HEK293 (cell line): ENCODE data around the gene NFATC2IP.
"Not testable (repeated sequence)": the region's sequence is repeated elsewhere in the genome, so short reads cannot be mapped to it uniquely, and the experiment has no call there.

Experiments
- CTCF ChIA-PET: fragments of 350-600 bp; formaldehyde crosslinking; extraction: SDS; loops from one replicate; lab custom pipeline; 2021; ENCODE audit warnings: antibody characterized with exemption; lab: Yijun Ruan, JAX
- POLR2A ChIA-PET: fragments of 300-600 bp; formaldehyde crosslinking; extraction: SDS; loops from one replicate; lab custom pipeline; 2020; ENCODE audit warnings: antibody characterized with exemption, inconsistent platforms; lab: Yijun Ruan, JAX
- H3K27ac ChIP-seq: fragments of 200-500 bp; sonication (Bioruptor generic); 2 replicates; pipeline ENCODE4 v1.5.1; 2014; ENCODE audit warnings: low read depth, low read length, control low read depth, inconsistent platforms; ENCODE audit errors: extremely low read depth
- H3K36me3 ChIP-seq, 2 experiments: fragments of 200-500 bp in 1 of 2; sonication (Bioruptor generic) in 1 of 2; 1 replicate in 1 of 2; 2 replicates in 1 of 2; pipeline ENCODE4 v1.5.1; 2014 to 2017; ENCODE audit warnings: inconsistent platforms in 2 of 2, low read length in 2 of 2; ENCODE audit not compliant: control insufficient read depth in 2 of 2, insufficient read depth in 1 of 2
- H3K4me1 ChIP-seq: fragments of 200-500 bp; sonication (Bioruptor generic); 2 replicates; pipeline ENCODE4 v1.5.1; 2014; ENCODE audit warnings: mild to moderate bottlenecking, low read length, inconsistent platforms; ENCODE audit not compliant: control insufficient read depth, insufficient read depth
- H3K4me3 ChIP-seq: 2 replicates; pipeline ENCODE4 v1.5.1; 2011; ENCODE audit warnings: low read depth, mild to moderate bottlenecking, control low read depth, low read length, moderate library complexity
- H3K9me3 ChIP-seq: fragments of 200-500 bp; sonication (Bioruptor generic); 2 replicates; pipeline ENCODE4 v1.5.1; 2014; ENCODE audit warnings: low read depth, low read length, inconsistent platforms; ENCODE audit not compliant: control insufficient read depth, insufficient read depth
- FEZF1 ChIP-seq: fragments of 450-650 bp; formaldehyde crosslinking; IDR thresholded peaks from 2 replicates; pipeline ENCODE4 v1.5.1; 2016; ENCODE audit warnings: missing biosample characterization, missing genetic modification characterization
- GLIS1 ChIP-seq: fragments of 450-650 bp; formaldehyde crosslinking; IDR thresholded peaks from 2 replicates; pipeline ENCODE4 v1.5.1; 2016; ENCODE audit warnings: missing biosample characterization, missing genetic modification characterization
- HOXA7 ChIP-seq: sonication (generic); formaldehyde crosslinking; IDR thresholded peaks from 2 replicates; pipeline ENCODE4 v1.8.1; 2022; ENCODE audit warnings: missing genetic modification reagents, borderline replicate concordance
- IKZF3 ChIP-seq: fragments of 450-650 bp; IDR thresholded peaks from 2 replicates; pipeline ENCODE4 v1.5.0; 2018; ENCODE audit warnings: missing biosample characterization, mild to moderate bottlenecking, missing genetic modification characterization, moderate library complexity
- KLF9 ChIP-seq: fragments of 450-650 bp; formaldehyde crosslinking; IDR thresholded peaks from 2 replicates; pipeline ENCODE4 v1.5.1; 2016; ENCODE audit warnings: missing biosample characterization, missing genetic modification characterization, low read depth
- SP3 ChIP-seq: fragments of 450-650 bp; formaldehyde crosslinking; IDR thresholded peaks from 2 replicates; pipeline ENCODE4 v1.5.1; 2016; ENCODE audit warnings: missing biosample characterization, missing genetic modification characterization
- ZBTB17 ChIP-seq: fragments of 450-650 bp; formaldehyde crosslinking; IDR thresholded peaks from 2 replicates; pipeline ENCODE4 v1.5.1; 2016; ENCODE audit warnings: missing biosample characterization, missing genetic modification characterization
- ZBTB21 ChIP-seq: fragments of 450-650 bp; formaldehyde crosslinking; IDR thresholded peaks from 2 replicates; pipeline ENCODE4 v1.5.1; 2017; ENCODE audit warnings: missing biosample characterization, missing genetic modification characterization
- ZEB2 ChIP-seq: fragments of 450-650 bp; formaldehyde crosslinking; IDR thresholded peaks from 2 replicates; pipeline ENCODE4 v1.5.1; 2016; ENCODE audit warnings: missing biosample characterization, missing genetic modification characterization
- ZNF121 ChIP-seq: fragments of 450-650 bp; formaldehyde crosslinking; IDR thresholded peaks from 2 replicates; pipeline ENCODE4 v1.5.1; 2016; ENCODE audit warnings: missing biosample characterization, missing genetic modification characterization
- ZNF175 ChIP-seq: fragments of 450-650 bp; formaldehyde crosslinking; IDR thresholded peaks from 2 replicates; pipeline ENCODE4 v1.5.1; 2016; ENCODE audit warnings: missing biosample characterization, missing genetic modification characterization
- ZNF184 ChIP-seq: fragments of 450-650 bp; IDR thresholded peaks from 2 replicates; pipeline ENCODE4 v1.5.1; 2018; ENCODE audit warnings: missing biosample characterization, mild to moderate bottlenecking, missing genetic modification characterization
- ZNF239 ChIP-seq: fragments of 450-650 bp; formaldehyde crosslinking; IDR thresholded peaks from 2 replicates; pipeline ENCODE4 v1.5.1; 2016; ENCODE audit warnings: missing biosample characterization, missing genetic modification characterization
- ZNF423 ChIP-seq: fragments of 450-650 bp; formaldehyde crosslinking; IDR thresholded peaks from 2 replicates; pipeline ENCODE4 v1.5.1; 2016; ENCODE audit warnings: missing biosample characterization, missing genetic modification characterization
- ZNF514 ChIP-seq: fragments of 450-650 bp; formaldehyde crosslinking; IDR thresholded peaks from 2 replicates; pipeline ENCODE4 v1.5.1; 2016; ENCODE audit warnings: missing biosample characterization, missing genetic modification characterization
- ZNF558 ChIP-seq: fragments of 450-650 bp; formaldehyde crosslinking; IDR thresholded peaks from 2 replicates; pipeline ENCODE4 v1.5.1; 2016; ENCODE audit warnings: missing biosample characterization, missing genetic modification characterization
- ZNF600 ChIP-seq: fragments of 450-650 bp; formaldehyde crosslinking; IDR thresholded peaks from 2 replicates; pipeline ENCODE4 v1.5.1; 2016; ENCODE audit warnings: missing biosample characterization, missing genetic modification characterization
- ZNF610 ChIP-seq: fragments of 450-650 bp; formaldehyde crosslinking; IDR thresholded peaks from 2 replicates; pipeline ENCODE4 v1.5.1; 2016; ENCODE audit warnings: missing biosample characterization, missing genetic modification characterization, borderline replicate concordance
- ZNF621 ChIP-seq: fragments of 450-650 bp; formaldehyde crosslinking; IDR thresholded peaks from 2 replicates; pipeline ENCODE4 v1.5.1; 2017; ENCODE audit warnings: missing biosample characterization, missing genetic modification characterization
- ZNF664 ChIP-seq: fragments of 450-650 bp; formaldehyde crosslinking; IDR thresholded peaks from 2 replicates; pipeline ENCODE4 v1.5.1; 2016; ENCODE audit warnings: missing biosample characterization, missing genetic modification characterization
- ZNF777 ChIP-seq: fragments of 450-650 bp; formaldehyde crosslinking; IDR thresholded peaks from 2 replicates; pipeline ENCODE4 v1.5.1; 2017; ENCODE audit warnings: missing biosample characterization, missing genetic modification characterization, borderline replicate concordance
- ZNF785 ChIP-seq: fragments of 450-650 bp; formaldehyde crosslinking; IDR thresholded peaks from 2 replicates; pipeline ENCODE4 v1.5.1; 2016; ENCODE audit warnings: missing biosample characterization, missing genetic modification characterization
- TF ChIP-seq, protein P1 (sequence below): fragments of 450-650 bp; formaldehyde crosslinking; IDR thresholded peaks from 2 replicates; pipeline ENCODE4 v1.5.1; 2016; ENCODE audit warnings: missing biosample characterization, missing genetic modification characterization
- TF ChIP-seq, protein P2 (sequence below): fragments of 450-650 bp; formaldehyde crosslinking; optimal IDR thresholded peaks from 2 replicates; pipeline ENCODE3; 2016; ENCODE audit warnings: missing biosample characterization, mild to moderate bottlenecking, missing genetic modification characterization
- TF ChIP-seq, protein P3 (sequence below): fragments of 450-650 bp; formaldehyde crosslinking; IDR thresholded peaks from 2 replicates; pipeline ENCODE4 v1.5.1; 2017; ENCODE audit warnings: missing biosample characterization, missing genetic modification characterization
- TF ChIP-seq, protein P4 (sequence below): fragments of 450-650 bp; formaldehyde crosslinking; IDR thresholded peaks from 2 replicates; pipeline ENCODE4 v1.5.1; 2016; ENCODE audit warnings: missing biosample characterization, missing genetic modification characterization, low read depth

The NFATC2IP gene

DNA sequence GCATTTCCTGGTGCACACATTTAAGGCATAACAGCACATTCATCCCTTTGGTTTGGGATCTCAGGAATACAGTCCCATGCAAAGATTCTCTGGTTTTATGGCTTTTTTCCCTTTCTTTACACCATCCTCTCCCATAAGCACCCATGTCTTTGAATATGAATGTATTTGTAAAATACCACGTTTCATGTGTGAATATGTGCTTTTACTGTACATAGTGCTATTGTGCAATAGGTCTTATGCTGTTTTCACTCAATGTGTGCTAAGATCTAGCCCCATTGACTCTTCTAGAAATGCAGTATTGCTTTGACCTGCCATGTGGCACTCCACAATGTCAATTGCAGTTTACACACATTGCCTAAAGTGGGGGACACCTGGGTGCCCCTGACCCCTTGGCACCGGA is 13.8 kb downstream of the NFATC2IP start (continued):
- no peak for TF ChIP-seq ZNF621 (tag by site-specific recombination)
- no peak for TF ChIP-seq ZNF239
- TF ChIP-seq SP3 = no peak
- TF ChIP-seq FEZF1 = no peak
- TF ChIP-seq ZNF184 (tag by site-specific recombination) = no peak
- TF ChIP-seq, protein P1, sequence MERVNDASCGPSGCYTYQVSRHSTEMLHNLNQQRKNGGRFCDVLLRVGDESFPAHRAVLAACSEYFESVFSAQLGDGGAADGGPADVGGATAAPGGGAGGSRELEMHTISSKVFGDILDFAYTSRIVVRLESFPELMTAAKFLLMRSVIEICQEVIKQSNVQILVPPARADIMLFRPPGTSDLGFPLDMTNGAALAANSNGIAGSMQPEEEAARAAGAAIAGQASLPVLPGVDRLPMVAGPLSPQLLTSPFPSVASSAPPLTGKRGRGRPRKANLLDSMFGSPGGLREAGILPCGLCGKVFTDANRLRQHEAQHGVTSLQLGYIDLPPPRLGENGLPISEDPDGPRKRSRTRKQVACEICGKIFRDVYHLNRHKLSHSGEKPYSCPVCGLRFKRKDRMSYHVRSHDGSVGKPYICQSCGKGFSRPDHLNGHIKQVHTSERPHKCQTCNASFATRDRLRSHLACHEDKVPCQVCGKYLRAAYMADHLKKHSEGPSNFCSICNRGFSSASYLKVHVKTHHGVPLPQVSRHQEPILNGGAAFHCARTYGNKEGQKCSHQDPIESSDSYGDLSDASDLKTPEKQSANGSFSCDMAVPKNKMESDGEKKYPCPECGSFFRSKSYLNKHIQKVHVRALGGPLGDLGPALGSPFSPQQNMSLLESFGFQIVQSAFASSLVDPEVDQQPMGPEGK = no peak
- TF ChIP-seq HOXA7 = no peak

DNA sequence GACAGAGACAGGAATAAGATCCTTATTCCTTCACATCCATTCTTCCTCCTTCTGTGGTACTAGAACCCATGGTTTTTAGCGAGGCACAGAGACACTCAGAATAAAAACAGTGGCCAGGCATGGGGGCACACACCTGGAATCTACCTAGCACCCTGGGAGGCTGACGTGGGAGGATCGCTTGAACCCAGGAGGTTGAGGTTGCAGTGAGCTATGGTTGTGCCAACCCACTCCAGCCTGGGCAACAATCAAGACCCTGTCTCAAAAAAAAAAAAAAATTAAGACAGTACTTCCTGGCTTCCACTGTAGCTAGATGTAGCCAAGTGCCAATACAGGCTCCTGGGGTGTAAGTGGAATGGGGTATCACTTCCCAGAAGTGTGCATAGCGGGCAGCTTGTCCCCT is 16.4 kb downstream of the NFATC2IP start:
- Histone ChIP-seq H3K9me3 (no peaks in the 10 kb centered on the region), H3K36me3 (peaks cover 0 to 30% of the 10 kb centered on the region in 2 experiments; a peak in 2 of 3 replicates), H3K4me3 (no peak overlapping the region), H3K4me1 (no peaks in the 10 kb centered on the region), H3K27ac (no peak overlapping the region)
- ChIA-PET POLR2A (interaction anchor here (0.6 to 0.7 kb wide), 2 partner anchors 10 to 26 kb away, joined by 3 to 4 read pairs; no protein-coding TSS in a partner anchor), CTCF (interaction anchor here (1.0 kb wide), 1 partner anchor 10 kb away, joined by 3 read pairs; no protein-coding TSS in a partner anchor)
- 0 out of 2 replicates have a peak, but pooled peaks have one; percentile 25 for TF ChIP-seq ZNF121 (tag by site-specific recombination)
- TF ChIP-seq ZEB2 (tag by site-specific recombination) = no peak

DNA sequence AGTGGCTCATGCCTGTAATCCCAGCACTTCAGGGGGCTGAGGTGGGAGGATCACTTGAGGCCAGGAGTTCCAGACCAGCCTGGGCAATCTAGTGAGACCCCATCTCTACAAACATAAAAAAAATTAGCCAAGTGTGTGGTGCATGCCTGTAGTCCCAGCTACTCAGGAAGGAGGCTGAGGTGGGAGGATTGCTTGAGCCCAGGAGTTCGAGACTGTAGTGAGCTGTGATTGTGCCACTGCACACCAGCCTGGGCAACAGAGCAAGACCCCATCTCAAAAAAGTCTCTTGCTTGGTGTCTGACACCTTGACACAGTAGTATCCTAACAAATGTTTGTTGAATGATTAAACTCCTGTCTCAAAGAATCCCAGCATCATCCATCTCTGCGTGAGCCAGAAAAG is 19.0 kb downstream of the NFATC2IP start:
- H3K4me3 ChIP-seq, POLR2A ChIA-PET, H3K9me3 ChIP-seq, H3K4me1 ChIP-seq, CTCF ChIA-PET, H3K27ac ChIP-seq, H3K36me3 ChIP-seq: not testable (repeated sequence)
- peak; percentile 94 for TF ChIP-seq ZNF121 (tag by site-specific recombination)

DNA sequence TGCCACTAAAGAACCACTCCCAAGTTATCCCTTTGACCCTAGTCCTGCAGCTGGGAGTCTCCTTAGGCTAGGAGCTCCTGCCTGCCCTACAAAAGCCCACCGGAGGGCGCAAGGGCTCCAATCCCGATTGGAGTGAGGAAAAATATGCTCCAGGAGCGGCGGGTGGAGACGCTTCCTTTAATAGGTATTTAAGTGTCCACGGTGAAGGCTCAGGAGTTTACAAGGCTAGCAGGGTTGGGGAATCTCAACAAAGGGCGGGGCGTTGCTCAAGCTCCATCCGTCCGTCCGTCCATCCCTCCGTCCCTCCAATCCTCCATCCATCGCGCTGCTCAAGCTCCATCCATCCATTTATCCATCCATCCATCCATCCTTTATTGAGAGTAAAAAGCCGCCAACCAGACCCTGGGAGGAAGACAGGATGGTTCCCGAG is 23.3 kb downstream of the NFATC2IP start:
- H3K4me1 ChIP-seq = no peaks in the 10 kb centered on the region
- peak overlapping the region; percentile 97 for H3K4me3 ChIP-seq
- POLR2A ChIA-PET = interaction anchor here (0.6 to 1.0 kb wide), 7 partner anchors 20 to 150 kb away, joined by 3 to 10 read pairs (median 4); partner anchors contain the start of gene NFATC2IP
- H3K36me3 ChIP-seq = peaks cover 0 to 22% of the 10 kb centered on the region in 2 experiments; a peak in 1 of 3 replicates
- peak overlapping the region; percentile 20; the same call in 1 of the 2 replicates for H3K27ac ChIP-seq
- CTCF ChIA-PET = interaction anchor here (0.6 to 1.2 kb wide), 14 partner anchors 10 to 126 kb away, joined by 3 to 7 read pairs (median 3); no protein-coding TSS in a partner anchor
- no peaks in the 10 kb centered on the region for H3K9me3 ChIP-seq
- no peak for TF ChIP-seq GLIS1
- no peak for TF ChIP-seq ZNF175 (tag by site-specific recombination)
- TF ChIP-seq ZNF664 (tag by site-specific recombination) = no peak
- no peak for TF ChIP-seq ZNF514 (tag by site-specific recombination)
- TF ChIP-seq, protein P2, sequence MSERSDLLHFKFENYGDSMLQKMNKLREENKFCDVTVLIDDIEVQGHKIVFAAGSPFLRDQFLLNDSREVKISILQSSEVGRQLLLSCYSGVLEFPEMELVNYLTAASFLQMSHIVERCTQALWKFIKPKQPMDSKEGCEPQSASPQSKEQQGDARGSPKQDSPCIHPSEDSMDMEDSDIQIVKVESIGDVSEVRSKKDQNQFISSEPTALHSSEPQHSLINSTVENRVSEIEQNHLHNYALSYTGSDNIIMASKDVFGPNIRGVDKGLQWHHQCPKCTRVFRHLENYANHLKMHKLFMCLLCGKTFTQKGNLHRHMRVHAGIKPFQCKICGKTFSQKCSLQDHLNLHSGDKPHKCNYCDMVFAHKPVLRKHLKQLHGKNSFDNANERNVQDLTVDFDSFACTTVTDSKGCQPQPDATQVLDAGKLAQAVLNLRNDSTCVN (tag by site-specific recombination) = no peak
- TF ChIP-seq KLF9 (tag by site-specific recombination) = no peak
- TF ChIP-seq ZBTB21 (tag by site-specific recombination) = no peak
- TF ChIP-seq ZBTB17 (tag by site-specific recombination) = peak; percentile 99
- TF ChIP-seq, protein P3, sequence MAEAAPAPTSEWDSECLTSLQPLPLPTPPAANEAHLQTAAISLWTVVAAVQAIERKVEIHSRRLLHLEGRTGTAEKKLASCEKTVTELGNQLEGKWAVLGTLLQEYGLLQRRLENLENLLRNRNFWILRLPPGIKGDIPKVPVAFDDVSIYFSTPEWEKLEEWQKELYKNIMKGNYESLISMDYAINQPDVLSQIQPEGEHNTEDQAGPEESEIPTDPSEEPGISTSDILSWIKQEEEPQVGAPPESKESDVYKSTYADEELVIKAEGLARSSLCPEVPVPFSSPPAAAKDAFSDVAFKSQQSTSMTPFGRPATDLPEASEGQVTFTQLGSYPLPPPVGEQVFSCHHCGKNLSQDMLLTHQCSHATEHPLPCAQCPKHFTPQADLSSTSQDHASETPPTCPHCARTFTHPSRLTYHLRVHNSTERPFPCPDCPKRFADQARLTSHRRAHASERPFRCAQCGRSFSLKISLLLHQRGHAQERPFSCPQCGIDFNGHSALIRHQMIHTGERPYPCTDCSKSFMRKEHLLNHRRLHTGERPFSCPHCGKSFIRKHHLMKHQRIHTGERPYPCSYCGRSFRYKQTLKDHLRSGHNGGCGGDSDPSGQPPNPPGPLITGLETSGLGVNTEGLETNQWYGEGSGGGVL = no peak
- TF ChIP-seq ZNF777 (tag by site-specific recombination) = no peak
- peak; percentile 86 for TF ChIP-seq IKZF3 (tag by site-specific recombination)
- no peak for TF ChIP-seq ZNF423
- TF ChIP-seq, protein P4, sequence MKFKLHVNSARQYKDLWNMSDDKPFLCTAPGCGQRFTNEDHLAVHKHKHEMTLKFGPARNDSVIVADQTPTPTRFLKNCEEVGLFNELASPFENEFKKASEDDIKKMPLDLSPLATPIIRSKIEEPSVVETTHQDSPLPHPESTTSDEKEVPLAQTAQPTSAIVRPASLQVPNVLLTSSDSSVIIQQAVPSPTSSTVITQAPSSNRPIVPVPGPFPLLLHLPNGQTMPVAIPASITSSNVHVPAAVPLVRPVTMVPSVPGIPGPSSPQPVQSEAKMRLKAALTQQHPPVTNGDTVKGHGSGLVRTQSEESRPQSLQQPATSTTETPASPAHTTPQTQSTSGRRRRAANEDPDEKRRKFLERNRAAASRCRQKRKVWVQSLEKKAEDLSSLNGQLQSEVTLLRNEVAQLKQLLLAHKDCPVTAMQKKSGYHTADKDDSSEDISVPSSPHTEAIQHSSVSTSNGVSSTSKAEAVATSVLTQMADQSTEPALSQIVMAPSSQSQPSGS (tag by site-specific recombination) = no peak
- peak; percentile 25; the same call in 1 of the 2 replicates for TF ChIP-seq ZNF610 (tag by site-specific recombination)
- no peak for TF ChIP-seq ZNF785 (tag by site-specific recombination)
- TF ChIP-seq ZNF558 (tag by site-specific recombination) = 0 out of 2 replicates have a peak, but pooled peaks have one; percentile 4
- no peak for TF ChIP-seq ZNF600
